ENCODE results near the gene FKBP5.
"Not testable (repeated sequence)": the region's sequence is repeated elsewhere in the genome, so short reads cannot be mapped to it uniquely, and the experiment has no call there.

FKBP5 gene

DNA sequence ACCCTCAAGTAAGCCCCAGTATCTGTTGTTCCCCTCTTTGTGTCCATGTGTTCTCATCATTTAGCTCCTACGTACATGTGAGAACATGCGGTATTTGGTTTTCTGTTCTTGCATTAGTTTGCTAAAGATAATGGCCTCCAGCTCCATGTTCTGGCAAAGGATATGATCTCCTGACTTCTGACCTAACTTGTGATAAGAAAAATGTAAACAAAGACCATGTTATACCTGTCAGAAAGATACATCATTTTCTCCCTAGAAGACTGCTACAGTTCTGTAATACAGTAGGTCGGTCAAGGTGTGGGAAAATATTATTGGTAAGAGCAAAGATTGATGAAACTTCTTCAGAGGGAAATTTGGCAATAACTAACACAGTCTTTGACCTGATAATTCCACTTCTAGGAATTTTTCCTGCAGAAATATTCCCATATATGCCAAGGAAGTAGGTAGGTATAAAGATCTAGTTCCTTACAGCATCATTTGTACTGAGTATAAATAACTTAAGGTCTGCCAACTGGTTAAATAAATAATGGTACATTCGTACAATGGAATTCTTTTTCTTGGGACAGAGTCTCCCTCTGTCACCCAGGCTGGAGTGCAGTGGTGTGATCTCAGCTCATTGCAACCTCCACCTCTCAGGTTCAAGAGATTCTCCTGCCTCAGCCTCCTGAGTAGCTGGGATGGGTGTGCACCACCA is 19.1 kb upstream of the FKBP5 start:
- TF ChIP-seq, protein P1, sequence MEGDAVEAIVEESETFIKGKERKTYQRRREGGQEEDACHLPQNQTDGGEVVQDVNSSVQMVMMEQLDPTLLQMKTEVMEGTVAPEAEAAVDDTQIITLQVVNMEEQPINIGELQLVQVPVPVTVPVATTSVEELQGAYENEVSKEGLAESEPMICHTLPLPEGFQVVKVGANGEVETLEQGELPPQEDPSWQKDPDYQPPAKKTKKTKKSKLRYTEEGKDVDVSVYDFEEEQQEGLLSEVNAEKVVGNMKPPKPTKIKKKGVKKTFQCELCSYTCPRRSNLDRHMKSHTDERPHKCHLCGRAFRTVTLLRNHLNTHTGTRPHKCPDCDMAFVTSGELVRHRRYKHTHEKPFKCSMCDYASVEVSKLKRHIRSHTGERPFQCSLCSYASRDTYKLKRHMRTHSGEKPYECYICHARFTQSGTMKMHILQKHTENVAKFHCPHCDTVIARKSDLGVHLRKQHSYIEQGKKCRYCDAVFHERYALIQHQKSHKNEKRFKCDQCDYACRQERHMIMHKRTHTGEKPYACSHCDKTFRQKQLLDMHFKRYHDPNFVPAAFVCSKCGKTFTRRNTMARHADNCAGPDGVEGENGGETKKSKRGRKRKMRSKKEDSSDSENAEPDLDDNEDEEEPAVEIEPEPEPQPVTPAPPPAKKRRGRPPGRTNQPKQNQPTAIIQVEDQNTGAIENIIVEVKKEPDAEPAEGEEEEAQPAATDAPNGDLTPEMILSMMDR (IDR thresholded peaks at IDR 0.05; ENCODE audit: control insufficient read depth, insufficient read depth, low read depth, low read length, missing control alignments) = no peak

DNA sequence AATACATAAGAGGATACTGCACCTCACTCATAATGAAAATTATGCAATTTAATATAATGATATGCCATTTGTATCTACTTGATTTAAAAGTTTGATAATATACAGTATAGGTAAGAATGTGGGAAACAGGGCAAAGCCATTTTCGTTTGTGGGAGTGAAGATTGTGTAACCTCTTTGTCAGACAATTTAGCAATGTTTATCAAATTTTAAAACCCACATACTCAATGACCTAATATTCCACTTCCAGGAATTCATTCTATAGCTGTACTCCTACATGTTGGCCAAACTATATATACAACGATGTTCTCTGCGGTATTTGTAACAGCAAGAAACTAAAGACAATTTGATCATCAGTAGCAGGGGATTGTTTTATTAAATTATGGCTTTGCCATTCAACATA is 17.8 kb upstream of the FKBP5 start:
- no peak for DNase-seq (ENCODE audit: low read depth)
- TF ChIP-seq, protein P1 (IDR thresholded peaks at IDR 0.05; ENCODE audit: control insufficient read depth, insufficient read depth, low read depth, low read length, missing control alignments) = no peak
- H3K4me3 ChIP-seq (ENCODE audit: control insufficient read depth, low read depth, low read length) = no peak overlapping the region

More for the DNA sequence above, 19.1 kb upstream of the FKBP5 start:
- DNase-seq (ENCODE audit: low read depth) = no peak
- H3K4me3 ChIP-seq (ENCODE audit: control insufficient read depth, low read depth, low read length) = no peak overlapping the region

DNA sequence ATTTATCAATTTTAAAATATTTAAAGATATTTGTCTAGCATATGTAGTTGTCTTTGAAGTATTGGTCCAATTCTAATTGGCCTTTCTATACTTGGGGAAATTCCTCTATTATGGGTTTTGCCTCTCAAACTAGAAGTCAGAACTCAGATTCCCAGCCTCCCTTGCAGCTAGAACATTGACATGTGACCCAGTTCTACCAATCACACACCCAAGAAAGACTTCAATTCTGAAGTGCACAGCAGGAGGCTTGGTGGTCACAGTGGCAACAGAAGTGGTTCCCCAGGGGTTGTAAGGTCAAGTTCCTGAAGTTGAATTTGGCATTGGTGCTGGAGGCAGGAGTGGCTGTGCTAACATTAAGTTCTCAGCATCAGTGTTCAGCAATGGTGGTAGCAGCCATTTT is 14.8 kb upstream of the FKBP5 start:
- no peak for DNase-seq (ENCODE audit: low read depth)
- TF ChIP-seq, protein P1 (IDR thresholded peaks at IDR 0.05; ENCODE audit: control insufficient read depth, insufficient read depth, low read depth, low read length, missing control alignments) = no peak
- H3K4me3 ChIP-seq (ENCODE audit: control insufficient read depth, low read depth, low read length) = no peak overlapping the region

DNA sequence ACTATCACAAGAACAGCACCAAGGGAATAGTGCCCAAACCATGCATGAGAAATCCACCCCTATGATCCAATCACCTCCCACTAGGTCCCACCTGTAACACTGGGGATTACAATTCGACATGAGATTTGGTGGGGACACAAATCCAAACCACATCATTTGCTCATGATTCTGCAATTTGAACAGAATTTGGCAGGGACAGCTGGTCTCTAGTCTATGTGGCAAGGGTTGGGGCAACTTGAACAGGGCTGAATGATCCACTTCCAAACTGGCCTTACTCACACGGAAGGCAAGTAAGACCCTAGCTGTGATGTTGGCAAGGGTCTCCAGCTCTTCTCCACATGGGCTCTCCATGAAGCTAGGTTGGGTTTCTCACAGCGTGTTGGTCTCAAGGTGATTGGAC is 10.1 kb upstream of the FKBP5 start:
- no peak for DNase-seq (ENCODE audit: low read depth)
- TF ChIP-seq, protein P1 (IDR thresholded peaks at IDR 0.05; ENCODE audit: control insufficient read depth, insufficient read depth, low read depth, low read length, missing control alignments) = no peak
- H3K4me3 ChIP-seq (ENCODE audit: control insufficient read depth, low read depth, low read length) = no peak overlapping the region

DNA sequence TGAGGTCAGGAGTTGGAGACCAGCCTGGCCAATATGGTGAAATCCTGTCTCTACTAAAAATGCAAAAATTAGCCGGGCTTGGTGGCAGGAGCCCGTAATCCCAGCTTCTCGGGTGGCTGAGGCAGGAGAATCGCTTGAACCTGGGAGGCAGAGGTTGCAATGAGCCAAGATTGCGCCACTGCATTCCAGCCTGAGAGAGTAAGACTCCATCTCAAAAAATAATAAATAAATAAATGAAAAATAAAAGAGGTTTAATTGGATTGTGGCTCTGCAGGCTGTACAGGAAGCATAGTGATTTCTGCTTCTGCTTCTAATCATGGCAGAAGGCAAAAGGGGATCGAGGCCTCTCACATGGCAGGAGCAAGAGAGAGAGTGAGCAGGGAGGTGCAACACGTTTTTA is 9.7 kb upstream of the FKBP5 start:
- not testable (repeated sequence) for DNase-seq (ENCODE audit: low read depth); H3K4me3 ChIP-seq (ENCODE audit: control insufficient read depth, low read depth, low read length)

DNA sequence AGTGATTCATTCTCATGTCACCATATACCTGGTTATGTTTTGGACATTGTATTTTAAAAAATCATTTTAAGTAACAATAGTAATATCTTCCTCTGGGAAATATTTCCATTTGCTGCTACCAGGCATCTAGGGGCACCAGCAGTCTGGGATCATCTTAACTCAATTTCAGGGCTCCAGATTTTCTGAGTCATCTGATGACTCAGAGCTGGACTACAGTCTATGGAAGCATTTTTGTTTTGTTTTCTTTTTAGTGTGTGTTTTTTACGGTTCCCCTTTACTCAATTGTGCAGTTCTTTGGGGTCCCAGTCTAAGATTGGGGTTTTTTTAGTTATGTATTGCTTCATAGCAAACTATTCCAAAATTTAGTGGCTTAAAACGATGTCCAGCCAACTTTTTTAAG is 5.7 kb upstream of the FKBP5 start:
- no peak overlapping the region for H3K4me3 ChIP-seq (ENCODE audit: control insufficient read depth, low read depth, low read length)
- TF ChIP-seq, protein P1 (IDR thresholded peaks at IDR 0.05; ENCODE audit: control insufficient read depth, insufficient read depth, low read depth, low read length, missing control alignments) = no peak
- DNase-seq (ENCODE audit: low read depth) = no peak

DNA sequence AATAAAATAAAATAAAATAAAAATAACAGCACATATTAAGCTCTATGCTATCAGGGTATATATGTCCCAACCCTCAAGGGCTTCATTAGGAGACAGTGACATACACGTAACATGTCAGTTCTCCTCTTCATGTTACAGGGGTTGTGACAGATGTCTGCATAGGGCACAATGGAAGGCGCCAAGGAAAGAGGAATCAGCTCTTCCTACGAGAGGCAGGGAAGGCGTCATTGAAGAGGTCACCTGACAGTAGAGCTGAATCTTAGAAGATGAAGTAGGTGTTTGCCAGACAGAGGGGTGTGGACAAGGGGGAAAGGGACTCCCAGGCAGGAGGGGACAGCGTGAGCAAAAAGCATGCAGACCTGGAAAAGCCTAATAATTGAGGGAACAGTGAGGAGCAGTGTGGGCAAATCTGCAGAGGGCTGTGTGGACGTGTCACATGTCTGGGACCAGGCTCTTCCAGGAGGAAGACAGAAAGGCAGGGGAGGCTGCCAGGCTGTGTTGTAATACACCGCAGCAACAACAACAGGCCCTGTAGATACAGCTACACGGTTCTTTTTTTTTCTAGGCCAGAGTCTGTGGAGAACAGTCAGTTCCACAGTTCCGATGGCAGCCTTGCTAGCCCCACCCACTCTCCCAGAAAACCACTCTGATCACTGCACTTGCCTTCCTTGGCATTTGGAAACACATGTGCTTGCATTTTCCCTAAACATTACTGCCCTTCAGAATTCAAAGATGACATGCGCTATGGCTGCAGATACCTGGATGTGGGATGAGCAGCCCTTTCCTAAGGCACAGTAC is 2.5 kb upstream of the FKBP5 start:
- TF ChIP-seq, protein P1 (IDR thresholded peaks at IDR 0.05; ENCODE audit: control insufficient read depth, insufficient read depth, low read depth, low read length, missing control alignments) = no peak
- DNase-seq (ENCODE audit: low read depth) = peak; percentile 11
- no peak overlapping the region for H3K4me3 ChIP-seq (ENCODE audit: control insufficient read depth, low read depth, low read length)
